Pons (tissue), 1 donor: Measurements from ENCODE around the gene RNF130.

Experiments used
- DNase-seq: peaks from one replicate; pipeline ENCODE4 v3.0.0-alpha.2; 2016; ENCODE audit warnings: low spot score

Gene RNF130

GRCh38 chr5:180056153-180056552 lies 15.4 kb downstream of the RNF130 start:
- DNase-seq, result no peak

GRCh38 chr5:180054226-180054625 lies 17.3 kb downstream of the RNF130 start:
- DNase-seq, result no peak

- no peak for DNase-seq
These were observed 18.4 kb downstream of the RNF130 start for GRCh38 chr5:180053061-180053602.

- DNase-seq, result no peak
These were observed 19.2 kb downstream of the RNF130 start for GRCh38 chr5:180052211-180052818.

GRCh38 chr5:180050121-180050940 lies 21.2 kb downstream of the RNF130 start:
- DNase-seq, result no peak

- DNase-seq, result no peak
These were observed 22.4 kb downstream of the RNF130 start for GRCh38 chr5:180049185-180049548.

GRCh38 chr5:180047667-180048066 lies 23.9 kb downstream of the RNF130 start:
- no peak for DNase-seq

GRCh38 chr5:180046656-180047055 lies 24.9 kb downstream of the RNF130 start:
- DNase-seq, result no peak

- DNase-seq, result no peak
These were observed 25.6 kb downstream of the RNF130 start for GRCh38 chr5:180045889-180046499.

- DNase-seq, result no peak
These were observed 28.2 kb downstream of the RNF130 start for GRCh38 chr5:180043377-180043776.

GRCh38 chr5:180041301-180042274 lies 30.0 kb downstream of the RNF130 start:
- DNase-seq, result no peak

- no peak for DNase-seq
These were observed 31.0 kb downstream of the RNF130 start for GRCh38 chr5:180040287-180041214.

- no peak for DNase-seq
These were observed 36.2 kb downstream of the RNF130 start for GRCh38 chr5:180035206-180035931.

GRCh38 chr5:180034564-180034963 lies 37.0 kb downstream of the RNF130 start:
- no peak for DNase-seq

- DNase-seq, result no peak
These were observed 44.0 kb downstream of the RNF130 start for GRCh38 chr5:180027459-180028089.

GRCh38 chr5:180026734-180027458 lies 44.7 kb downstream of the RNF130 start:
- DNase-seq, result peak; percentile 53

GRCh38 chr5:180026320-180026719 lies 45.2 kb downstream of the RNF130 start:
- DNase-seq, result peak; percentile 85

- DNase-seq, result no peak
These were observed 49.7 kb downstream of the RNF130 start for GRCh38 chr5:180021900-180022299.

GRCh38 chr5:180020176-180020575 lies 51.4 kb downstream of the RNF130 start:
- no peak for DNase-seq
